Fibroblast of villous mesenchyme (primary cell): Measurements from ENCODE around the gene LBR. TPM values are rescaled to one million over a fixed set of nuclear protein-coding genes. Genes with fewer than 3 reads are reported as not detected.

Experiments
- DNase-seq: peaks from one replicate; pipeline ENCODE4 v3.0.0-alpha.2; 2010; ENCODE audit warnings: low read depth
- H3K4me3 ChIP-seq: 2 replicates; pipeline ENCODE4 v1.5.1; 2011; ENCODE audit warnings: low read depth, mild to moderate bottlenecking, low read length
- total RNA-seq: library from RNA; depleted of rRNA; stranded (reverse); fragments of >200 nt; gene quantifications from 2 replicates; pipeline ENCODE4 v1.2.3, GENCODE V29; 2012
- TF ChIP-seq, protein P1 (sequence below): IDR thresholded peaks from 2 replicates; pipeline ENCODE4 v1.5.1; 2012; ENCODE audit warnings: low read depth, mild to moderate bottlenecking, low read length; ENCODE audit not compliant: insufficient read depth

Gene LBR
- total RNA-seq, 1 donor = 55.7 TPM

DNA sequence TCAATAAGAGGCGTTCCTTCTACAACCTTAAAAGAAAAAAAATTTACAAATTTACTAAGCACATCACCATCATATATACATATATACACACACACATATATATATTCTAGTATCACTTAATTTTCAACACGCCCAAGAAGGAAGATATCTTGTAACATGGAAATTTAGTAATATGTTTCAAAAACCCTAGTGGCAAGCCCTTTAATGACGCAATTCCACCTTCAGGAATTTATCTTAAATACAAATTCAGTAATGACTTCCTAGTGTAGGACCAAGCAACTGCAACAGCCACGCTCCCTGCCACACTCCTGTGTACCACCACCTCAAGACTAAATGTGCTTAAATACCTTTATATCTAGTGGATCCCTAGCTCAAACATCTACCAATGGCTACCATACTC, 12.5 kb downstream of the LBR start:
- DNase-seq = no peak
- H3K4me3 ChIP-seq = no peak overlapping the region
- TF ChIP-seq, protein P1, sequence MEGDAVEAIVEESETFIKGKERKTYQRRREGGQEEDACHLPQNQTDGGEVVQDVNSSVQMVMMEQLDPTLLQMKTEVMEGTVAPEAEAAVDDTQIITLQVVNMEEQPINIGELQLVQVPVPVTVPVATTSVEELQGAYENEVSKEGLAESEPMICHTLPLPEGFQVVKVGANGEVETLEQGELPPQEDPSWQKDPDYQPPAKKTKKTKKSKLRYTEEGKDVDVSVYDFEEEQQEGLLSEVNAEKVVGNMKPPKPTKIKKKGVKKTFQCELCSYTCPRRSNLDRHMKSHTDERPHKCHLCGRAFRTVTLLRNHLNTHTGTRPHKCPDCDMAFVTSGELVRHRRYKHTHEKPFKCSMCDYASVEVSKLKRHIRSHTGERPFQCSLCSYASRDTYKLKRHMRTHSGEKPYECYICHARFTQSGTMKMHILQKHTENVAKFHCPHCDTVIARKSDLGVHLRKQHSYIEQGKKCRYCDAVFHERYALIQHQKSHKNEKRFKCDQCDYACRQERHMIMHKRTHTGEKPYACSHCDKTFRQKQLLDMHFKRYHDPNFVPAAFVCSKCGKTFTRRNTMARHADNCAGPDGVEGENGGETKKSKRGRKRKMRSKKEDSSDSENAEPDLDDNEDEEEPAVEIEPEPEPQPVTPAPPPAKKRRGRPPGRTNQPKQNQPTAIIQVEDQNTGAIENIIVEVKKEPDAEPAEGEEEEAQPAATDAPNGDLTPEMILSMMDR = no peak

DNA sequence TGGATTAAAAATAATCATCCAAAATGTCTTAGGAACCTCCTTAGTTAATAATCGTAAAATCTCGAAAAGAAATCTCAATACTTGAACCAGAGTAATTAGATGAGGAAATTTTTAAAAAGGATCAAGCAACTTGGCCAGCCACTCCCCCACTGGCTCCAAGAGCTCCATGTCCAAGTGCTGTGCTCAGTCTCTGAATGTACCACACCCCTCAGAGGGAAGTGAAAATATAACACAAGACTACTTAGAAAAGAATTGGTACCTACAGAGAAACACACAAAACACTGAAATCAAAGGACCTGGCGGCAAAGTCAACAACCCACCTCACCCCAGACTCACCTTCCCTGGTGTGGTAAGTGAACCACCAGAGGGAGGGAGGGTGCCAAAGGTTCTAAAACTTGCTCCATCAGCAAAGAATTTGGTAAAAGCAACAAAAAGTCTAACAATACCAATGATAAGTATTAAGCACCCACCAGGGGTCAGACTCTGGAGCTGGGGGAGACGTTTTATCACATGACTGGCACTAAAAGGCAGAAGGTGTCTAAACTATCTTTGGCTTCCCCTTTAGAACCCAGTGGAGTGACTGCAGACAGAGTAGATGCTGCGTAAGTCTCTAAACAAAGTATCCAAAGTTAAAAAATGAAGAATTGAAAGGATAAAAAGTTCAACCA, 14.0 kb downstream of the LBR start:
- no peak overlapping the region for H3K4me3 ChIP-seq
- TF ChIP-seq, protein P1 = no peak
- no peak for DNase-seq

DNA sequence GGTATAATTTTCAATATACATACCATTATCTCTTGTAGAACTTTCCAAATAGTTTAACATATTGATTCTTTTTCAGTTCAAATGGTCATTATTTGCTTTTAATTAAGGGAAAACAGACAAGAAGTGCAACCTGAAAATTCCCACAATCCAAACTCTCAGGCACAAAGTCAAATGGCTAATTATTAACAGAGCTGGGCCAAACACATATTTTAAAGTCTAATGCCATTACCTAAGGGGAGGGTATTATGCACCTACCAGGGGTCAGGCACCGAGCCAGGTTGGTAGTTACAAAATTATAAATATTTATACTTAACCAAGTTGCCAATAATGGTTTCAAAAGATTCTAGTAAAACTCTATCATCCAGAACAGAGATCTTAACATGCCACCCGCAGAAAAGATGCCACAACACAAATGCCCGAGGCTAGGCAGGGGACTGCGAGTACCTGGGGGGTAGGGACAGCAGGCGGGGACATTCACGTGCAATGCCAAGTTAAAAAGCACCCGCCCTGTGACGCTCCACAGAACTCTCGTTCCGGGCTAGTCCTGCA, 15.0 kb downstream of the LBR start:
- TF ChIP-seq, protein P1 = no peak
- no peak overlapping the region for H3K4me3 ChIP-seq
- no peak for DNase-seq

DNA sequence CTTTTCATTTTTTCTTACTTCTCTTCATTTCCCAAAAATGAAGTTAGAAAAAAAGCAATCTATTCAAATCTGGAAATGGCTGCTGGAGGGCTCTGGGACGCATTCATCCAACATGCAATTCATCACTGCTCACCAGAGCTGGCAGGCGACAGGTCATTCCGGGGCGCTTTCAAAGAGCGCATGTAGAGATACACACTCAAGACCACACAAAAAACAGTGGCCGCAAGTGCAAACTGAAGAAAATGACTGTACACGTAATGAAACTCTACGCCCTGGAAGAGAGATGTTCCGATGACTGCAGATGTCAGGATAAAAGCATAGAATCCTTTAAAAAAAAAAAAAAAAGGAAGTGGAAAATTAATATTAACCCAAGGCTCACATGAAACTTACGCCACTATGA, 15.5 kb downstream of the LBR start:
- DNase-seq = no peak
- H3K4me3 ChIP-seq = no peak overlapping the region
- TF ChIP-seq, protein P1 = no peak

DNA sequence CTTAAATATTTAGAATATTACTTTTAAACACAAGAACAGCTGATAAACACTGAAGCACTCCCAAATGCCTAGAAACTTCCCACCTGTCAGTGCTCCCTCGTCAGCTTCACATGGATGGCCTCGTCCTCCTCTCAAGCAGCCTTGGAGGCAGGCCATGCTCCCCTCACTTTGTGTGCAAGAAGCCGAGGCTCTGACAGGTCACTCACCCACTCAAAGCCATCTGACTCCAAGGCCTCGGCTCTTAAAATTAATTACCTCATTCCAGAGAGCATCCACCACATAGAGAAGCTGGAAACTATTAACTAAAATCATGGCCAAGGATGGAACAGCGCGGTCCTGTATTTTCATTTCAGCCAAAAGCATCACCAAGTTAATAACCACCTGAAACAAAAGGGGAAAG, 17.8 kb downstream of the LBR start:
- TF ChIP-seq, protein P1 = no peak
- DNase-seq = no peak

DNA sequence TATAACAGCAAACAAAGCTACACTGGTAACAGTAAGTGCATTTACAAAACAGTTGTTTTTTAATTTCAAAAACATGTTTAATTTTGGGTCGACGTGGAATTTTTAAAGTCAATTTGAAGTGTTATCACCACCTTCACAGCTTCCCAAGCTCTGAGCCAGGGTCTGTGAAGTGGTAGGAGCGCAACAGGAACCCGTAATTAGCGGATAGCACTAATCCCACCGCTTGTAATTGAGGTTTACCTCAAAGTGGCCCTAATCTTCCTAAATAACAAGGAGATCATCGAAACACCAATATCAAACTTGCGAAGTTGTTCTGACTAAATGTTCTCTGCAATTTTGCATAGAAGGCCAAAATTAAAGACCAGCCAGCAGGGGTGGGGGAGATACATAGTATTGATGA, 18.8 kb downstream of the LBR start:
- H3K4me3 ChIP-seq = no peak overlapping the region
- DNase-seq = no peak
- TF ChIP-seq, protein P1 = no peak

More for the DNA sequence above, 17.8 kb downstream of the LBR start:
- H3K4me3 ChIP-seq = no peak overlapping the region

DNA sequence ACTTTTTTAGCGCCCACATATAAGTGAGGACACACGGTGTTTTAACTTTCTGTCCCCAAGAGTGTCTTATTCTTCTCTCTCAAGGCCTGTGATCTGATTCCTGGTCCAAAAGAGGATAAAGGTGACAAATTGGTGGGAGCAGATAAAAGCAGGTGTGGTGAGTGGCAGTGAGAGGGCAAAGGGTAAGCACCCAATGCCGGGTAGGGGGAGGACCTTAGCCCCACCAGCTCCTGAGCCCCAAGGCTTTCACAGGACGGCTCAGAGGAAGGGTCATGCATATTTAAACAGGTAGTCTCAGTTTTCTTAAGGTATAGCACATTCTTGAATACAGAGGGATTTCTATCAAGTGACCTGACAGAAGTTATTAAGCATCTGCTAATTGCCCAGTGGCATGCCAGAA, 19.6 kb downstream of the LBR start:
- TF ChIP-seq, protein P1 = no peak
- no peak for DNase-seq
- no peak overlapping the region for H3K4me3 ChIP-seq
